ENCODE results near the gene SPAAR.

DNA sequence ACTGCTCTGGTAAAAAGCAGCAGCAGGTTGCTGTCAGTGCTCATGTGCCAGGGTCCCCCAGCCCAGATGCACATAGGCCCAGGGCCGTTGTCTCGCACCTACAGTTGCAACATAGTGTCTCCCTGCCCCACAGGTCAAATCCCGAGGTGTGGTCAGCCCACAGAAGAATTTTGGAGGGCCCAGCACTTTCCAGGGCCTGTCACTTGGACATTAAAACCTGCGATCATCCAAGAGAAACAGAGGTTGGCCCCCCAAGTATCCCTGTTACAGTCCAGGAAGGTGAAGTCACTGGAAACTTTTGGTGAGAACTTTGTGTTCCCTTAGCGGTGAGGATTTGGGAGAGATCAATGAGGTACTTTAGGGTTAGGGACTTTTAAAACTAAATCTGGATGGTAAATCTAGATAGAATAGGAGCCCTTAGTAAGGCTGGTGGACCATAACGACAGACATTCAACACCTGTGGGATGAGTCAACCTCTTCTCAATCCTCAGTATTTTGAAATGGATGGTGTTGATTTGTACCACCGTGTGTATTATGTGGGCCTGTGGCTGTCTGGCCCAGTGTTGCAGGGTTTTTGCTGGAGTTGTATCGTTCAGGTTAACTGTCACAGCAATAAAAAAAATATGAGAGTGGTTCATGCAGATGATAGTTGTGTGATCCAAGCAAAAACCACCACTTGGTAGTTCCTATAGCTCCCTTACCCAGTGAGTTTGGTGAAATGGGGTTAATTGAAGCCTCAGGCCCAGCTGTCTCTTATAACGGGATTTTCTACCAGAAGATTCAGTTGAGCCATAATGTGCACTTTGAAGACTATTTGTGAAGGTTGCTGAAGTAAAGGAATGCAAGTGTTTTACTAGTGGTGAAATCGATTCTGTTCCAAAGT is 29.4 kb downstream of the SPAAR start:
- TF ChIP-seq, protein P1, sequence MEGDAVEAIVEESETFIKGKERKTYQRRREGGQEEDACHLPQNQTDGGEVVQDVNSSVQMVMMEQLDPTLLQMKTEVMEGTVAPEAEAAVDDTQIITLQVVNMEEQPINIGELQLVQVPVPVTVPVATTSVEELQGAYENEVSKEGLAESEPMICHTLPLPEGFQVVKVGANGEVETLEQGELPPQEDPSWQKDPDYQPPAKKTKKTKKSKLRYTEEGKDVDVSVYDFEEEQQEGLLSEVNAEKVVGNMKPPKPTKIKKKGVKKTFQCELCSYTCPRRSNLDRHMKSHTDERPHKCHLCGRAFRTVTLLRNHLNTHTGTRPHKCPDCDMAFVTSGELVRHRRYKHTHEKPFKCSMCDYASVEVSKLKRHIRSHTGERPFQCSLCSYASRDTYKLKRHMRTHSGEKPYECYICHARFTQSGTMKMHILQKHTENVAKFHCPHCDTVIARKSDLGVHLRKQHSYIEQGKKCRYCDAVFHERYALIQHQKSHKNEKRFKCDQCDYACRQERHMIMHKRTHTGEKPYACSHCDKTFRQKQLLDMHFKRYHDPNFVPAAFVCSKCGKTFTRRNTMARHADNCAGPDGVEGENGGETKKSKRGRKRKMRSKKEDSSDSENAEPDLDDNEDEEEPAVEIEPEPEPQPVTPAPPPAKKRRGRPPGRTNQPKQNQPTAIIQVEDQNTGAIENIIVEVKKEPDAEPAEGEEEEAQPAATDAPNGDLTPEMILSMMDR (IDR thresholded peaks at IDR 0.05; ENCODE audit: low read length): no peak
- TF ChIP-seq EZH2 (IDR thresholded peaks at IDR 0.05; ENCODE audit: borderline replicate concordance, low read length): no peak
